Amniotic epithelial cell (primary cell): Measurements from ENCODE around the gene WDR64.

Experiments
- DNase-seq: peaks from one replicate; pipeline ENCODE4 v3.0.0-alpha.2; 2010; ENCODE audit warnings: low read depth

Gene WDR64

DNA sequence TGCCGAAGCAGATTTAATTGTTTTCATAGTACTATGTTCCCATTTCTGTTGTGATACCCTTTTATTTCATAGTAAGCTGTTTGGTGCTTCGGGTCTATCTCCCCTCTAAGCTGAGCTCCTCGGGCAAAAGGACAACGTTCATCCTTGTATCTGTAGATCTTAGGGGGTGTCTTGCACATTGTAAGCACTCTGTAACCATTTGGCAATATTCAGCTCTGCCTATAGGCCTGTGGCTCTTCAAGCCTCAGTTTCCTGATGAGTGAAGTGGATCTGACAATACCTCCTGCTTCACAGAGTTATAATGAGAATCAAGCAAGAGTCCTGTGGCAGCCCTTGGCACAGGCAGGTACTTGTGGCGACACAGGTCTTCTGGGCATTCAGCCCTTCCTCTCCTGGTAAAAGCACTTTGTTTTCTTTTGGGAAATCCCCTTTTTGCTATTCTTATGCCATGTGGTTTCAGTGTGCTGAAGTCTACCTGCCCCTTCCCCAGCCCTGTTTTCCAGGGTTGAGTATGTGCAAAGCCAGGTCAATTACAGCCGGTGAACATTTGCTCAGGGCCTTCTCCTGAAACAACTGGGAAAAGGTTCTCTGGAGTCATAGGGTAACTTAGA, 187.4 kb downstream of the WDR64 start:
- DNase-seq: no peak

DNA sequence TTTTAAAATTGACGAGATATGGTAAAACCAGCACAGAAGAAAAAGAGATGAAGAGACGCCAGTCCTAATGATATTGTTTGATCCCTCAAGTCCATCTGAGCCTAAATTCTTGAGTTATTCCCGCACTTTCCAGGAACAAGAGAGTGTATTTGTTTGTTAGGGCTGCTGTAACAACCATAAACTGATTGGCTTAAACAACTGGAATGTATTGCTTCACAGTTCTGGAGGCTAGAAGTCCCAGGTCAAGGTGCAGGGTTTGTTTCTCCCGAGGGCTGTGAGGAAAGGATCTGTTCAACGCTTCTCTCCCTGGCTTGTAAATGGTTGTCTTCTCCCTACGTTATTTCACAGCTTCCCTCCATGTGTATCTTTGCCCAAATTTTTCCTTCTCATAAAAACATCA, 188.1 kb downstream of the WDR64 start:
- no peak for DNase-seq

DNA sequence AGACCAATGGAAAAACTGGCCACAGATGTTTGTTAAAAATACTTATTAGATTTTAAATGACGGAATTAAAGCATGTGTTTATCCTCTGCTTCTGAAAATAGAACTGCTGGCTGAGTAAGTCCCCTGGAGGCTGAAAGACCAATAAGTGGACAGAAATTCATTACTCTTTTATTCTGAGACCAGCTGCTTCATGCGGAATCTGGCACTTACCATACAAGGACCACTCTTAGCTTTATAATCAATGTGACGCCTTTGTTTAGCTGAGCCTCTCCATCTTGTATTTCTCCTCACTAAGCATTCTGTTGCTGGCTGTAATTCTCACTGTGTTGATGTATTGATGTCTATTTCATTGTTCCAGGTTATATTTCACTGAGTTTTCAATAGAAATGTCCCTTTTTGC, 189.6 kb downstream of the WDR64 start:
- no peak for DNase-seq

DNA sequence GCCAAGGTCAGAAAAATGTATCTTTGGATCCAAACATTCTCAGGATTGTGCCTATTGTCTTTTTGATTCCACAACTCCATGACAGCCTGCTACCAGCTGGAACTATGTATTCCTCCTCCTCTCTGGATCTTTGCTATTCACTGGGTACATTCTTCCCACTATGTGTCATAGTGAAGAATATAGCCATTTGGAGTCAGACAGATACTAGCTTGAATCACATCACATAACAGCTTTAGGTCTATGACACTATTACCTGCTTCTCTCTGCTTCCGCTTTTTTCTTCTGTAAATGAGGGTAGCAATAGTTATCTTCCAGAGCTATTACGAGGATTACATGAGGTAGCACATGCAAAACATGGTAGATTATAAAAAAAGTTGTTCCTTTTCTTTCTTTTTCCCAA, 190.5 kb downstream of the WDR64 start:
- peak; percentile 42 for DNase-seq

- no peak for DNase-seq
Measured at GRCh38 chr1:241844593-241844992, 192.5 kb downstream of the WDR64 start.

DNA sequence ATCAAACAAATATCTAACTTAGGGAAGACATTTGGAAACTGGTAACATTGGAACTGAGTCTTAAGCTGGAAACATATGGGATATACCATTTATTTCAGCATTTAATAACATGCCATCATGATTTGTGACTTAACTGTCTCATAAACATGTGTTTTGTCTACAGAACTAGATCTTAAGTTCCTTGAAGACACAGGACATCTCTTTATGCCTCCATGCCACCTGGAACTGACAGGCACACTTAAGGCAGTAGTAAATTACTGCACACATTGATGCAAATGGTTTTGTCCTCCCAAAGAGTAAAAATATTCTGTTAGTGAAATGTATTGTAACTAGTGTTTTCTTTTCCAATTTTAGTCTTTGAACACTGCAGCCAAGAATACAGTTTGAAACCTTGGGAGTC, 194.3 kb downstream of the WDR64 start:
- DNase-seq: no peak

DNA sequence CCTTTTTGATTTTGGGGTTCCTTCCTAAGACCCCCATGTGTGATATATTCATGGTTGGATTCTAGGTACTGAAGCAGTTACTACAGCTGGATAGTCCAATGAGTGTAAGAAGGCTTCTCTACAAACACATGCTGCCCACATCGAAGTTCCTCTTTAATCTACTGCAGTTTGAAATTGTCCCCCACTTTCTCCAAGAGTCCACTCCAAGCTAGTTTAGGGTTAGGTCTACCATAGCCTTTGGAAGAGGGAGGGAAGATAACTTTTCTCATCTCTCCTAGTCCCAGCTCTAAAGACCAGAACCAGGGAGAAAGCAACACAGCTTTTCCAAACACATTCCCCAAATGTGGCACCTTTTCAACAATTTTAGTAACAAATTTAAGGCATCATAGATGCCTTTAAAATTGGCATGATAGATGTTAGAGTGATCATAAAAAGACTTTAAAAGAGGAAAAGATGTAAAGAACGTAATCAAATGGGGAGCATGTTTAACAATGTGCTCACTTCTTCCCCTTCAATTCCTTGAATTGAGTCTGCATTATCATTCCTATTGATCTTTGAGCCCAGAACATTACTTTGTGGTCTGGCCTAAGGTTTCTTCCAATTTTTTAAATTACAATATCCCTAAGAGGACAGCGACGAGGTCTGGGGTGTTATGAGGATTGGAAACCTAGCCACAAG, 194.9 kb downstream of the WDR64 start:
- no peak for DNase-seq

GRCh38 chr1:241847540-241847795, 195.4 kb downstream of the WDR64 start:
- DNase-seq: no peak

DNA sequence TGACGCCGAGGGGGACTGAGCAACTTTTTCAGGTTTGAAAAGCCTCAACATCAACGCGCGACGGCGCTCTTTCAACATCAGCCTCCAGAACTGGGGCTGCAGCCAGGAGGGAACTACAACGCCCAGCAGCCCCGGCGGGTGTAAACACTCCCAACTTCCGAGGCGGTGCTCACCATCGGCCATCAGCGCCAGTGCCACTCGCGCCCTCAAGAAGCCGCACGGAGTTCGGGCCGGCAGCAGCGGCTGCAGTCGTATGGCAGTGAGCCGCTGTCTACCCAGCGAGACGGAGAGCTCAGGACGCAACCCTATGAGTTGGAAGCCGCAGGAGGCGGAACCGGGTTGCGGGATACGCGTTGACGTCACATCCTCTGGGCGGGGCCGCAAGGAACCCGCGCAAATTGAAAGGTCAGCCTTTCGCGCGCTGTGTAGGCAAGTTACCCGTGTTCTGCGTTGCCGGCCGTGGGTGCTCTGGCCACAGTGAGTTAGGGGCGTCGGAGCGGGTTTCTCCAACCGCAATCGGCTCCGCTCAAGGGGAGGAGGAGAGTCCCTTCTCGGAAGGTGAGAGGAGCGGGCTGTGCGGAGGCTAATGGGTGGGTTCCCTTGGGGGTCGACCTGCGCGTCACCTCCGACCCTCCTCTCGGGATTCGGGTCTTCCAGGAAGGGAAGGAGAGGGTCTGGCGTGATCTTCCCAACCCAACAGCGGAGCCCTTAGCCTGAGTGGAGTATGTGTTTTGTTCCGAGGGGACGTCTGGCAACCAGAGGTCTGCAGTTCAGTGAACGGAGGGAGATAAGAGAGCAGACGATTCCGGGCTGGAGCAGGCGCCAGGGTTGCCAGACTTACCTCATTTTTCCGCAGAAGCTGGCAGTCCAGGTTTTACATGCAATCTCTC, 196.0 kb downstream of the WDR64 start, which contains the start of gene EXO1:
EXO1 (plus strand) TSS at position 409 of the 890 bp plus-strand sequence. CDS start 2,222 bp downstream, outside the sequence.
- peak; percentile 88 for DNase-seq

DNA sequence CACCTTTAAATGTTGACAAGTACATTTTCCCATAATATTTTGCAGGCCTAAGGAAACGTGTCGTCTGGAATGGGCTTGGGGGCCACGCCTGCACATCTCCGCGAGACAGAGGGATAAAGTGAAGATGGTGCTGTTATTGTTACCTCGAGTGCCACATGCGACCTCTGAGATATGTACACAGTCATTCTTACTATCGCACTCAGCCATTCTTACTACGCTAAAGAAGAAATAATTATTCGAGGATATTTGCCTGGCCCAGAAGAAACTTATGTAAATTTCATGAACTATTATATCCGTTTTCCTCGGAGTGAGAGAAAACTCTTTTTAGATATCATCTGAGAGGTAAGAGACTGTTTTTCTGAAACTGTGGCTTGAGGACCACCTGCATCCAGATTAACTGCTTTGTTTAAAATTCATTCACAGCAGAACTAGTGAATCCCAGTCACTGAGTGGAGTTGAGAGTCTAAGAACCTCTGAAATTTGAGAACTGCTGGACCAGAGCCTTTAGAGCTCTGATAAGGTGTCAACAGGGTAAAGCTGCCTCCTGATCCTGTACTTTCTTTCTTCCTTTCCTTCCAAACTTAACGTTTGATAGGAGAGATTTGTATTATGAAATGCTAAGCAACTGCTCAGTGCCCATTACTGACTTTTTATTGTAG, 196.7 kb downstream of the WDR64 start:
- no peak for DNase-seq

GRCh38 chr1:241849345-241849695, 197.2 kb downstream of the WDR64 start:
- DNase-seq: no peak
